Measurements from ENCODE around the gene TMLHE. TPM values are rescaled to one million over a fixed set of nuclear protein-coding genes. Genes with fewer than 3 reads are reported as not detected.
"Not testable (repeated sequence)": the region's sequence is repeated elsewhere in the genome, so short reads cannot be mapped to it uniquely, and the experiment has no call there.

The TMLHE gene
- 10 to 100 TPM; 14.3 to 15.0 TPM for total RNA-seq

DNA sequence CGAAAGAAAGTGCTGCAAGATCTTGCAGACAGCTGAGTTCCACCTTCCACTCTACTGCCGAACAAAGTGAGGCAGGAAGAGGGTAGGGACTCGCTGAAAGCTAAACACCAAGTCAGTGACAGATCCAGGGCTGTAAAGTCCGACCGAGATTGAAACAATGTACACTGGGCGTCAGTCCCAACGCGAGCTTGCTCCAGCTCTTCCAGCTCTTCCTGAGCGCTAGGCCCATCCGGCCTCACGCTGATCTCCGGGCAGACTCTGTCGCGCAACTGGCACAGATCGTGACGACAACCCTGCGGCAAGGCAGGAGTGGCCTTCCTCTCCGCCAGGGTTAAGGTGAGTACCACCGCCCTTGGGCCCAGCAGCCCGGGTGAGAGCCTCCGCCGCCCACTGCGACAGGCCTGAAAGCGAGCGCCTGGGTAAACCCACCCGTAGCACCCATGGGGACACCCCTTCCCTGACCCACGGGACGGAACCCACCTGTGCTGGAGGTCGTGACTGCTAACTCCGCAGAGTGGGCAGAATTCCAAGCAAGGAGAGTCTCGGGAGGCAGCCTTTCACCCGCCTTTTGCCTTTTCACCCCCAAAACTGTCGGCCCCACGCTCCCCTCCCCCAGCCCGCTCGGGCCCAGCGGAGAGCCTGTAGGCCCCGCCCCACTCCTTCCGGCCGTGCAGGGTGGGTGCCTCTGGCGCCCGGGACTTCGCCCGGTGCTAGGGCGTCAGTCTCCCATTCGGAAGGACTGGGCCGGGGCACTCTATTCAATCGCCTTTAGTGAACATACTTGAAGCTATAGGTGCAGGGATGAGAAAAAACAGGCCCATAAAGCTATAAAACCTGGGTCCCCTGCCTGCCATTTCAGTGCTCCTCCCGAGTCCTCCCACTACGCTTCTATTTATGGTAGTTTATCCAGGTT, at the start of gene TMLHE, which contains the start of gene SPRY3:
Gene TMLHE, minus strand, starts transcription at position 641 of the 913 bp plus-strand sequence. CDS start 67,676 bp downstream, outside the sequence.
Gene SPRY3, plus strand, starts transcription at position 275 of the 913 bp plus-strand sequence.
- H3K27ac Mint-ChIP-seq: peak within 1 kb of the TSS; percentile 93
- peak within 1 kb of the TSS; percentile 88 for H3K4me3 Mint-ChIP-seq
- H3K36me3 Mint-ChIP-seq: peaks cover 11% of the 10 kb centered on the region
- peak; percentile 76 for DNase-seq
- H3K9me3 Mint-ChIP-seq: peaks cover 1% of the 10 kb centered on the region
- POLR2A ChIA-PET: no interaction called here
- H3K4me1 Mint-ChIP-seq: peaks cover 12% of the 10 kb centered on the region
- peak; percentile 87 for ATAC-seq (ENCODE audit: low read depth)
- no peaks in the 10 kb centered on the region for H3K27me3 Mint-ChIP-seq

DNA sequence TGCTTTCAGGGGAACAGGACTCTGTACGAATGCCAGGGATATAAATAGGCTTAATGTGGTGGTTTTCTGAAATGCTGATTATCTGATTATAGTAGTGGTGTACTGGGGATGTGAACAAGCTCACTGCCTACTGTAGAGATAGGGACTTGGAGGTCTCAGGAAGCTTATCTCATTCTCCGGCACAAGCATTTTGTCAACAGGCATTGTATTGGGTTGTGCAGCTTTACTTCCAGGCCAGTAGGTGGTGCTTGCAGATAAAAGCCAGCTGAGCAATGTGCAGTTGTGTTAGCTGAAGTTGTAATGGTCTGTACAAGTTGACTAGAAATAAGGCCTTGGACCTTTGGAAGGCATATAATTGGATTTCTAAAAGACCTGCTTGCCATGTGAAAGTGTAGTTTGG, 49.5 kb upstream of the TMLHE start:
- Mint-ChIP-seq H3K4me1 (no peaks in the 10 kb centered on the region), H3K36me3 (no peaks in the 10 kb centered on the region), H3K9me3 (peaks cover 5% of the 10 kb centered on the region), H3K27me3 (no peaks in the 10 kb centered on the region), H3K27ac (no peak overlapping the region), H3K4me3 (no peak overlapping the region)
- POLR2A ChIA-PET: no interaction called here
- ATAC-seq (ENCODE audit: low read depth): no peak
- no peak for DNase-seq

- Mint-ChIP-seq H3K9me3 (no peaks in the 10 kb centered on the region), H3K36me3 (no peaks in the 10 kb centered on the region), H3K27me3 (peaks cover 2% of the 10 kb centered on the region), H3K27ac (no peak overlapping the region), H3K4me3 (no peak overlapping the region), H3K4me1 (peaks cover 8% of the 10 kb centered on the region)
- POLR2A ChIA-PET: no interaction called here
- DNase-seq (no peak), ATAC-seq (ENCODE audit: low read depth) (no peak)
These were observed 32.4 kb upstream of the TMLHE start for GRCh38 chrX:155645180-155645579.

DNA sequence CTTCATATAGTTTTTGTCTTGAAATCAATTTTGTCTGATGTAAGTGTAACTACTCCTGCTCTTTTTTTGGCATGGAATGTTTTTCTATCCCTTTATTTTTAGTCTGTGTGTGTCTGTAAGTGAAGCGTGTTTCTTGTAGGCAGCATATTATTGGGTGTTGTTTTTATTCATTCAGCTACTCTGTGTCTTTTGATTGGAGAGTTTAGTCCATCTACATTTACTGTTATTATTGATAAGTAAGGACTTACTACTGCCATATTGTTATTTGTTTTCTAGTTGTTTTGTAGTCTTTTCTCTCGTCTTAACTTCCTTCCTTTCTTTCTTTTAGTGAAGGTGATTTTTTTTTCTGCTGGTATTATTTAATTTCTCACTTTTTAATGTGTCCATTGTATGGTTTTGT, 30.5 kb upstream of the TMLHE start:
- H3K27ac Mint-ChIP-seq: no peak overlapping the region
- no peaks in the 10 kb centered on the region for H3K9me3 Mint-ChIP-seq
- POLR2A ChIA-PET: no interaction called here
- H3K4me1 Mint-ChIP-seq: peaks cover 8% of the 10 kb centered on the region
- H3K4me3 Mint-ChIP-seq: no peak overlapping the region
- DNase-seq: no peak
- H3K36me3 Mint-ChIP-seq: no peaks in the 10 kb centered on the region
- no peaks in the 10 kb centered on the region for H3K27me3 Mint-ChIP-seq
- no peak for ATAC-seq (ENCODE audit: low read depth)

DNA sequence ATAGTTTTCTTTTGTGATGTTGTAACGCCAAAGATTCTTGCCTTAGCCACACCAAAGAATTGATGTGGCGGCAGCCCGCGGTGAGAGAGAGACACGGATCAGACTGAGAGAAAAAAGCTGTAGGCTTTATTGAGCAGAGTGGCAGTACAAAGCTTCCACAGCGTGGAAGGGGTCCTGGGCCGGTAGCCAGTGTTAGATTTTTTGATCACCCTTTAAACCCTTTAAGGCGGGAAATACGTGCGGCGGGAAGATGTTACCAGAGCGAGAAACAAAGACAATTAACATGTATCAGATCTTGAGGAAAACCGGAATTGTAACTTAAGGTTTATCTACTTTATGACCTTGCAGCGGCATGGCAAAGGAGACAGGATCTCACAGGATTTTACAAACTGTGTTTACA, 28.6 kb upstream of the TMLHE start:
- POLR2A ChIA-PET; H3K27me3 Mint-ChIP-seq; H3K4me1 Mint-ChIP-seq; ATAC-seq (ENCODE audit: low read depth); H3K36me3 Mint-ChIP-seq; H3K9me3 Mint-ChIP-seq; DNase-seq: not testable (repeated sequence)
- Mint-ChIP-seq H3K27ac (peak overlapping the region; percentile 88), H3K4me3 (peak overlapping the region; percentile 85)

DNA sequence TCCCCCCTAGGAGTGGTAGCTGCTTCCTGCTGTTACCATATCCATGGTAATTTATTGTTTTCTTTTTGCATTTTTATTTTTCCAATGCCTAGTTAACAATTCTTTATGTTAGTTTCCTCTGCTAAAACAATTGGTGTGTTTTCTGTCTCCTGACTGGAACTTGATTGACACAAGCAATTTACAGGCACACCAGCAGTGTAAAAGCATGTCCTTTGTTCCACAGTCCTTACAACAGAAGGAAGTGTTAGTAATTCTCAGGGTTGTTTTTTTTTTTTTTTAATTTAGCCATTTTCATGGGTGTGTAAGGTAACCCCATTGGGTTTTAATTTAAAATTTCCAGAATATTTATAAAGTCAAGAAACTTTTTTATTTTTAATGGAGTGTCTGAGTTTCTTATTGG, 25.0 kb upstream of the TMLHE start:
- no peak overlapping the region for H3K27ac Mint-ChIP-seq
- no peak for DNase-seq
- peaks cover 6% of the 10 kb centered on the region for H3K4me1 Mint-ChIP-seq
- no peak for ATAC-seq (ENCODE audit: low read depth)
- H3K27me3 Mint-ChIP-seq: no peaks in the 10 kb centered on the region
- POLR2A ChIA-PET: no interaction called here
- H3K4me3 Mint-ChIP-seq: no peak overlapping the region
- H3K9me3 Mint-ChIP-seq: peaks cover 1% of the 10 kb centered on the region
- H3K36me3 Mint-ChIP-seq: no peaks in the 10 kb centered on the region

DNA sequence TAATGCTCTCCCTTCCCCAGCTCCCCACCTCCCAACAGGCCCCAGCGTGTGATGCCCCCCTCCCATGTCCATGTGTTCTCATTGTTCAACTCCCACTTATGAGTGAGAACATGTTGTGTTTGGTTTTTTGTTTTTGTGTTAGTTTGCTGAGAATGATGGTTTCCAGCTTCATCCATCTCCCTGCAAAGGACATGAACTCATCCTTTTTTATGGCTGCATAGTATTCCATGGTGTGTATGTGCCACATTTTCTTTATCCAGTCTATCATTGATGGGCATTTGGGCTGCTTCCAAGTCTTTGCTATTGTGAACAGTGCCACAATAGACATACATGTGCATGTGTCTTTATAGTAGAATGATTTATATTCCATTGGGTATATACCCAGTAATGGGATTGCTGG, 22.3 kb upstream of the TMLHE start:
- H3K9me3 Mint-ChIP-seq; POLR2A ChIA-PET; H3K27me3 Mint-ChIP-seq; H3K27ac Mint-ChIP-seq; DNase-seq; H3K4me1 Mint-ChIP-seq; H3K4me3 Mint-ChIP-seq; H3K36me3 Mint-ChIP-seq; ATAC-seq (ENCODE audit: low read depth): not testable (repeated sequence)

DNA sequence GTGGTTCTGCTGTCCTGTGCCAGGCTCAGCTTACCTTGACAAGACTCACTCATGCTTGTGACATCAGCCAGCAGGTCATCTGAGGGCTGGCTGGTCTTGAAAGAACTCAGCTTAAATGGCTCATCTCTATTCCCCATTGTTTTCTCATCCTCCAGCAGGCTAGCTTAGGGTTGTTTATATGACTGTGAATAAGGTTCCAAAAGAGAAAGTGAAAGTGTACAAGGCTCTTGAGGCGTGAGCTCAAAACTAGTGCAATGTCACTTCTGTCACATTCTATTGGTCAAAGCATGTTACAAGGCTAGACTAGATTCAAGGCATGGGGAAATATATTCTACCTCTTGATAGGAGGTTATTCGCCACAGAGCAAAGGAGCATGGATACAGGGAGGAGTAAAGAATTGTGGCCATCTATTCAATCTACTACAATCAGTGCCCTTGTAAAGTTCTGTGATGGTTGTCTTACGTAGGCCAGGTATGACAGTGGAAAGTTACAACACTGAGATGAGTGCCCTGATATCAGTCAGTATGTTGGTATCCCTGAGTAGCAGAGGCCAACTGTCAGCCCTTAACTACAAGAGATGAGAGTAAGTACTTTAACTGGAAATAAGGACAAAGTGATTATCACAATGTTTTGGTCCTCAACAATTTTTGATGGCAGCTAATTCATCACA, 19.8 kb upstream of the TMLHE start:
- H3K27me3 Mint-ChIP-seq: no peaks in the 10 kb centered on the region
- H3K36me3 Mint-ChIP-seq: peaks cover 2% of the 10 kb centered on the region
- H3K9me3 Mint-ChIP-seq: peaks cover 7% of the 10 kb centered on the region
- ATAC-seq (ENCODE audit: low read depth): peak; percentile 97
- peaks cover 6% of the 10 kb centered on the region for H3K4me1 Mint-ChIP-seq
- peak overlapping the region; percentile 81 for H3K4me3 Mint-ChIP-seq
- H3K27ac Mint-ChIP-seq: peak overlapping the region; percentile 87
- DNase-seq: no peak
- POLR2A ChIA-PET: no interaction called here

DNA sequence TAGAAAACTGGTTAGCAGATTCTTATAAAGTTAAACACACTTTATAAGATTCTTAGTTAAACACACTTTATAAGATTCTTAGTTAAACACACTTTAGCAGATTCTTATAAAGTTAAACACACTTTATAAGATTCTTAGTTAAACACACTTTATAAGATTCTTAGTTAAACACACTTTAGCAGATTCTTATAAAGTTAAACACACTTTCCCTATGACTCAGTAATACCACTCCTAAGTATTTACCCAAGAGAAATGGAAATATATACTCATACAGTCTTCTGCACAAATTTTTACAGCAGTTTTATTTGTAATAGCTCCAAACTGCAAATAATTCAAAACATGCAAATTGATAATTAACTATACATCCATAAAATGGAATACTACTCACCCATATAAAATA, 7.4 kb upstream of the TMLHE start:
- H3K27ac Mint-ChIP-seq; ATAC-seq (ENCODE audit: low read depth); H3K4me1 Mint-ChIP-seq; DNase-seq; POLR2A ChIA-PET; H3K4me3 Mint-ChIP-seq; H3K27me3 Mint-ChIP-seq; H3K9me3 Mint-ChIP-seq; H3K36me3 Mint-ChIP-seq: not testable (repeated sequence)

DNA sequence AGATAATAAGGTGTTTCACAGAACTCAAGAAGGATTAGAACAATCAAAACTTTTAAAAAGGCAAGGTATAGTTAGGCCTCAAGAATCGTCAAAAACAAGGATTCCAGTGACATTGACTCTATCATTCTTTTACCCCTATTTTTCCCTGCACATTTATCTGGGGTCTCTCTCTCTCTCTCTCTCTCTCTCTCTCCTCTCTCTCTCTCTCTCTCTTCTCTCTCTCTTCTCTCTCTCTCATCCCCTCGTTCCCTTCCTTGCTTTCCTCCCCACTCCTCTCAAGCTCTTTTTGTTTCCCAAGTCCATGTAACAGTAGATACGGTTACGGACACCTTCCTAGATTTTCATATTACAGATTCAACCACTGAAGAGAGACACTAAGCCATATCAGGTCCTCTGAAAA, 3.2 kb upstream of the TMLHE start:
- POLR2A ChIA-PET: no interaction called here
- H3K36me3 Mint-ChIP-seq: peaks cover 2% of the 10 kb centered on the region
- ATAC-seq (ENCODE audit: low read depth): no peak
- peaks cover 8% of the 10 kb centered on the region for H3K4me1 Mint-ChIP-seq
- no peak overlapping the region for H3K27ac Mint-ChIP-seq
- H3K4me3 Mint-ChIP-seq: no peak overlapping the region
- no peak for DNase-seq
- no peaks in the 10 kb centered on the region for H3K27me3 Mint-ChIP-seq
- peaks cover 3% of the 10 kb centered on the region for H3K9me3 Mint-ChIP-seq

DNA sequence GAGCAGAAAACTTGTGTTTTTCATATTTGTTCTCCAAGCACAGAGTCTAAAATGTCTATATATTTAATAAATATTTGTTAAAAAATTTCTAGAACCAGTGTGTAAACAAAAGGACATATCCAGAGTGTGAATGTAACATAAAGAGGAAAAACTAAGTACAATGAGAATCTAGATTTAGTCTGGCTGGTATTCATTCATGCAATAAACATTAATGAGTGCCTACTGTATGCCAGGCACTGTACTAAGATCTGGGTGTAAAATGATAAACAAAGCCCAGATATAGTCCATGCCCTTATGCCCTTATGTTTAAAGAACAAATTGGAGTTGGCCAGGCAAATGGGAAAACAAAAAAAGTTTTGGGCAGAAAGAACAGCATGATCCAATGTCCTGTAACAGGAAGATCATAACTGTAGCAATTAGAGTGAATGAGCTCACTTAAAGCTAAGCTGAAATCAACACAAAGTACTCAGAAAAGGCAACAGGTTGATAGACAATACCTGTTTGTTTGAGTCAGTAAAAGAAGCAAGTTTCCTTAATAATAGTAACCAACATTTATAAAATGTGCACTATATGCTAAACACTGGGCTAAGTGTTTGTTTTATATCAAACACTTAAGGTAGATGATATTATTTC, 1.3 kb upstream of the TMLHE start:
- DNase-seq (no peak), ATAC-seq (ENCODE audit: low read depth) (no peak)
- H3K9me3 Mint-ChIP-seq: peaks cover 3% of the 10 kb centered on the region
- H3K4me1 Mint-ChIP-seq: peaks cover 10% of the 10 kb centered on the region
- peaks cover 8% of the 10 kb centered on the region for H3K36me3 Mint-ChIP-seq
- POLR2A ChIA-PET: no interaction called here
- H3K4me3 Mint-ChIP-seq: no peak overlapping the region
- H3K27ac Mint-ChIP-seq: no peak overlapping the region
- no peaks in the 10 kb centered on the region for H3K27me3 Mint-ChIP-seq

DNA sequence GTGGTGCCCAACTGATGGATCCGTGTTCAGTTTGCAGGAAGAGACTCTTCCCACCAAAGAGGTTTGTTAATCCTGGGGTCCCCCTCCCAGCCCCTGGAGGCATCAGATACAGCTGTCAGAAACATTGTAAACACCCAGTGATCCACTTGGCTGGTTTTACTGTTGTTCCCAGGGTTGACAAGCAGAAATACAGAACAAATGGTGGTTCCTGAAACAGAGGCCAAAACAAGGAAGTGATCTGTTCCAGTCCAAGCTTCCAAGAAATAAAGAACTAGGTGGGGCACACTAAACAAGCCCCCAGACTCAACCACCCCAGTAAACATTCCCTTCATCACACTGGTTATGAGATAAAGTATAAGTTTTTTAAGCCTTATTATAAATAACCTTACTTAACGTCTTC, 1.4 kb downstream of the TMLHE start:
- H3K27ac Mint-ChIP-seq: peak overlapping the region; percentile 48
- POLR2A ChIA-PET: no interaction called here
- H3K4me1 Mint-ChIP-seq: peaks cover 12% of the 10 kb centered on the region
- H3K9me3 Mint-ChIP-seq: peaks cover 6% of the 10 kb centered on the region
- peaks cover 17% of the 10 kb centered on the region for H3K36me3 Mint-ChIP-seq
- DNase-seq (no peak), ATAC-seq (ENCODE audit: low read depth) (no peak)
- H3K27me3 Mint-ChIP-seq: no peaks in the 10 kb centered on the region
- H3K4me3 Mint-ChIP-seq: peak overlapping the region; percentile 88

DNA sequence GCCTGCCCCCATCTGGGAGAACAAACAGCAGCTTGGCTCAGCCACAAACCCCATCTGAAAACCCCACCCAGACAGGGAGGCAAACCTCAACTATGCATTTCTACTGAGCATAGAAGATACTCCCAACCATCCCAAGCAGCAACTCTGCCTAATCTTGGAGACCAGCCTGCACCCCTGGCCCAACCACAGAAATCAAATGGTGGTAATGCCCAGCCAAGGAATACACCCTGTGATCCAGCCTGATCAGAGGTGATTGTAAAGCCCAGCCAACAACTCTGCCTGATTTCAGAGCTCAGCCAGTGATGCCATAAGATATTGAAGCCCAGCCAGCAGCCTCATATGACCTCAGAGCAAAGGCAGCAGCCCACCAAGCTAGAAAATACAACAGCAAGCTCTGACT, 19.8 kb downstream of the TMLHE start:
- Mint-ChIP-seq H3K36me3 (peaks cover 13% of the 10 kb centered on the region), H3K9me3 (peaks cover 7% of the 10 kb centered on the region), H3K4me1 (no peaks in the 10 kb centered on the region), H3K27me3 (no peaks in the 10 kb centered on the region), H3K4me3 (no peak overlapping the region), H3K27ac (no peak overlapping the region)
- ATAC-seq (ENCODE audit: low read depth) (no peak), DNase-seq (no peak)
- POLR2A ChIA-PET: no interaction called here

- Mint-ChIP-seq H3K27me3 (no peaks in the 10 kb centered on the region), H3K27ac (no peak overlapping the region), H3K36me3 (peaks cover 12% of the 10 kb centered on the region), H3K4me1 (no peaks in the 10 kb centered on the region), H3K4me3 (no peak overlapping the region), H3K9me3 (peaks cover 7% of the 10 kb centered on the region)
- ATAC-seq (ENCODE audit: low read depth) (no peak), DNase-seq (no peak)
- POLR2A ChIA-PET: no interaction called here
These were observed 20.4 kb downstream of the TMLHE start for GRCh38 chrX:155592331-155592730.

Data from activated naive CD8-positive, alpha-beta T cell treated with anti-CD3 and anti-CD28 coated beads, Interleukin-2, amount 10 ng/mL, durations not matched to agents 7 days and 5 days (primary cell).